HG02763 (cell line): ENCODE results near the gene TLE4.
"Not testable (repeated sequence)": the region's sequence is repeated elsewhere in the genome, so short reads cannot be mapped to it uniquely, and the experiment has no call there.

Source experiments
- ATAC-seq: cut with Tn5 transposase; IDR thresholded peaks from one replicate; pipeline ENCODE4 v1.9.1; 2021; ENCODE audit warnings: mild to moderate bottlenecking, moderate library complexity; ENCODE audit not compliant: unreplicated experiment

The TLE4 gene

DNA sequence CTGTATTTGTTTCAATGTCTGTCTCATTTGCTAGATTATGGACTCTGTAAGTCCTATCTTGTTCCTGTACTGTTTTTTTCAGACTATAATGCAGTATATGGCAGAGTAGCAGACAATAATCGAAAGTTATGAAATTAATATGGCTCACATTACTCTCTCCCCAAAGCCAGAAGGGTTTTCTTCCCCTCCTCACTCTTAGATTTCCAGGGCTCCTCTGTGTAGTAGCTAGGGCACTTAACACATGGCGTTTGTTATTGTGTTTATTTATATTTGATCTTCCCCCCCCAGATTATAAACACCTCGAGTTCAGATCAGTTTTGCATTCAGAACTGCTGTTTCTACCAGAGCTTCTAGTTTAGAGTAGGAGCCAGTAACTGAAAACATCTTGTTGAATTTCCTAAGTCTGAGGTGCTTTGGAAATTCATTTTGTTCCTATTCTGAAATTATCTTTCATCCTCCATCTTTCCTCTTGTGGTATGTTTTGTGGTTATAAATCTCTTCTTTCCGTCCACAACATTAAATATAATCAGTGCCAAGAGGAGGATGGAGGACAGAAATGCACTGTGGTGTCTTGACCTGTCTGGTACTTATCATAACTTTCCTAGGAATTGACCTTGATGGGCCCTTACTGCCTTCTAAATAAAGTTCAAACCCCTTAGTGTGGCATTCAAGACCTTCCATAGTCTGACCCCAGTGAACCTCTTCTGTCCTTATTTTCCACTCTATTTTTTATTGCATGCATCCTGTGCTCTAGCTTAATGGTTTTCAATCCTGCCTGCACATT lies 27.0 kb downstream of the TLE4 start:
- no peak for ATAC-seq

GRCh38 chr9:79600466-79600865 lies 28.7 kb downstream of the TLE4 start:
- ATAC-seq = no peak

- ATAC-seq = no peak
These were observed 31.6 kb downstream of the TLE4 start for GRCh38 chr9:79603222-79603920.

GRCh38 chr9:79604149-79604548 lies 32.4 kb downstream of the TLE4 start:
- no peak for ATAC-seq

- no peak for ATAC-seq
These were observed 33.3 kb downstream of the TLE4 start for GRCh38 chr9:79604921-79605562.

DNA sequence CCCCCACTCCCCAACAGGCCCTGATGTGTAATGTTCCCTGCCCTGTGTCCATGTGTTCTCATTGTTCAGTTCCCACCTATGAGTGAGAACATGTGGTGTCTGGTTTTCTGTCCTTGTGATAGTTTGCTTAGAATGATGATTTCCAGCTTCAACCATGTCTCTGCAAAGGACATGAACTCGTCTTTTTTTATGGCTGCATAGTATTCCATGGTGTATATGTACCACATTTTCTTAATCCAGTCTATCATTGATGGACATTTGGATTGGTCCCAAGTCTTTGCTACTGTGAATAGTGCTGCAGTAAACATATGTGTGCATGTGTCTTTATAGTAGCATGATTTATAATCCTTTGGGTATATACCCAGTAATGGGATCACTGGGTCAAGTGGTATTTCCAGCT lies 34.8 kb downstream of the TLE4 start:
- ATAC-seq = not testable (repeated sequence)

DNA sequence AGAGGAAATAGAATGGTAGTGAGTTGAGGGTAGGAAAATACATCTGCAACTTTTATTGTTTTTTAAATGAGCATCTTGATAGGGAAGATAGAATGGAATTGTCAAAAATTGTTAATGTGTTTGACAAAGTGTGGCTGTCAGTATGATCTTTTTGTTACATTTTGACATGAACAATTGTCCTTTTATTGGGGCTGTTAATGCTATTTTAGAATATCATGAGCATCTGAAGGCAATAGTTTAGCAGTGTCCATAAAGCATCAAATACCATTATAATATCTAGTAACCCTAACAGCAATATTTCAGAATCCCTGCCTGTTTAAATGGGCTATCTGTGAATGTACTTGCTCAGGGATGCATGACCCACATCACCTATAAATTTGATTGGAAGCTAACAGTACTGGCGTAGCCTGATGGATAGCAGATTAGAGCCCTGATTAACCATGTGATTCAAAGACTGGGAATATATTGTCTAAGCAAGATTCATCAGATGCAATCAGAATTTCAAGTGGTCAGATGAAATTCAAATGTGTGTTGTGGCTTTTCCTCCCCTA lies 37.8 kb downstream of the TLE4 start:
- no peak for ATAC-seq

- no peak for ATAC-seq
These were observed 38.4 kb downstream of the TLE4 start for GRCh38 chr9:79610019-79610631.

GRCh38 chr9:79610791-79611614 lies 39.2 kb downstream of the TLE4 start:
- peak; percentile 75 for ATAC-seq

GRCh38 chr9:79613145-79613544 lies 41.4 kb downstream of the TLE4 start:
- no peak for ATAC-seq

- no peak for ATAC-seq
These were observed 43.3 kb downstream of the TLE4 start for GRCh38 chr9:79615038-79615437.

- no peak for ATAC-seq
These were observed 44.2 kb downstream of the TLE4 start for GRCh38 chr9:79616013-79616412.

DNA sequence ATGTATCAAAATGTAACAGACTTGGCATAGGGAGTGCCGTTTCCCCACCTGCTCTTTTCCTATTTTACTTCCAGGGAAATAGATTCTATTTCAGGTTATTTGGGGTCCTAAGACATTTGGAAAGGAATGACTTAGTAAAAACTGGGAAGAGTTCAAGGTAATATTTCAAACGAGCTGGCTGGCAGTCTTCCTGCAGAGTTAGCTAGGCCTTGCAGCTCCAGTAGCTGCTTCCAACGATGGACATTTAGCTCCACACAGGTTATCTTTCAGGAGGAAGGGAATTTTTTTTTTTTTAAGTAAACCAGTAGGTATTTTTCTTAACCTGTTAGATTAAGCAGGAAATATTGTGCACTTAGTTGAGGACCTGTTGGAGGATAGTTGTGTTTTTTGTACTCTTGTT lies 45.2 kb downstream of the TLE4 start:
- ATAC-seq = no peak

DNA sequence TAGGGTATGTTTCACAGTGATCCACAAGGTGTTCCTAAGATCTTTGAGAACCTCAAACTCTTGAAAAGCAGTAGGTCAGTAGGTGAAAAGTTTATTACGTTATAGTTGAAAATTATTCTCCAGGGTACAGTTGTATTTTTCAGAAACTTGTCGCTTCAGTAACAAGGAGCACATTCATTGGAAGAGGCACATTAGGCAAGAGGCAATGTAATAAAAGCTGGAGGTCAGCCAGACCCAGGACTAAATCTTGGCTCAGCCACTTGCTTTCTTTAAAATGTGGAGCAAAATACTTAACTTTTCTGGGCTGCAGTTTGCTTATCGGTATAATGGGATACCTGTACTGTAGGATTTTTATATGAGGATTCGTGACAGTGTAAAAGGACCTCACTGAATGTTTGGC lies 45.6 kb downstream of the TLE4 start:
- no peak for ATAC-seq

DNA sequence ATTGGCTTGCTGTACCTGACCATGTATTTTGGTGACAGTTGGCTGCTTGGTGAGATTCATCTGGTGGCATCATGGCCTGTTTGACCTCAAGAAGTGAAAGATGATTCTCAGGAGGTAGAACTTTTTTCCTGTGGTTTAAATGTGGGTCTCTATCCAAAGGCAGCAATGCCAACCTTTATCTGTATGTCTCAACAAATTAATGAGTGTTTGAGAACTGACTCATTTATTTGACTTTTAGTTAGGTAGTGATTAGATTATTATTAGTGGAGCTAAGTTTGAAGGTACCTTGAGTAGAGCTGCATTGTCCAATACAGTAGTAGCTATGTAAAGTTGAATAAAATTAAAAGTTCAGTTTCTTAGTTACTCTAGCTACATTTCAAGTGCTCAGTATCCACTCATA lies 48.2 kb downstream of the TLE4 start:
- no peak for ATAC-seq

DNA sequence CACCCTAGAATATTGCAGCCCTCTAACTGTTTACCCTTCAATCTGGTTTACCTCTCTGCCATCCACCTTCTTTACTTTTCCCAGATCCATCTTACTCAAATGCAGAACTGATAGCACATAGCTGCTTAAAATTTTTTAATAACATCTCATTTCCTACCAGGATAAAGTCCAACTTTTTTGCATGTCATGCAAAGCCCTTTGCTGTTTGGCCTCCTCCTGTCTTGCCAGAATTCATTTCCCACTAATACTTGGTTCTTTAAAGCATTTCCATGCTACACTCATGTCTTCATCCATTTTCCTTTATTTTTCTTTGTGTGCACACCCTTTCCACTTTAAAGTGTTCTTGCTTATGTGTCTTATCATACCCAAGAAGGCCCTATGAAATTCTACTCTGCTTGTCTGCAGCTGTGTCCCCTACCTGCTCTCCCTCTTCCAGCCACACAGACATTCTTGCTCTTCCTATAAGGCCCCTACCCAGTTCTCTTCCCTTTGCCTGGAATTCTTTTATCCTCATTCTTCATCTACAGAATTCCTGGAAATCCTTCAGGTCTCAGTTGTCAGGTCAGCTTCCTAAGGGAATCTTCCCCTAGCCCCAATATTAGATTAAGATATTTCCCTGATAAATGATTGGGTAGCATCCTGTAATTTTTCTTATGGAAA lies 50.3 kb downstream of the TLE4 start:
- ATAC-seq = no peak

DNA sequence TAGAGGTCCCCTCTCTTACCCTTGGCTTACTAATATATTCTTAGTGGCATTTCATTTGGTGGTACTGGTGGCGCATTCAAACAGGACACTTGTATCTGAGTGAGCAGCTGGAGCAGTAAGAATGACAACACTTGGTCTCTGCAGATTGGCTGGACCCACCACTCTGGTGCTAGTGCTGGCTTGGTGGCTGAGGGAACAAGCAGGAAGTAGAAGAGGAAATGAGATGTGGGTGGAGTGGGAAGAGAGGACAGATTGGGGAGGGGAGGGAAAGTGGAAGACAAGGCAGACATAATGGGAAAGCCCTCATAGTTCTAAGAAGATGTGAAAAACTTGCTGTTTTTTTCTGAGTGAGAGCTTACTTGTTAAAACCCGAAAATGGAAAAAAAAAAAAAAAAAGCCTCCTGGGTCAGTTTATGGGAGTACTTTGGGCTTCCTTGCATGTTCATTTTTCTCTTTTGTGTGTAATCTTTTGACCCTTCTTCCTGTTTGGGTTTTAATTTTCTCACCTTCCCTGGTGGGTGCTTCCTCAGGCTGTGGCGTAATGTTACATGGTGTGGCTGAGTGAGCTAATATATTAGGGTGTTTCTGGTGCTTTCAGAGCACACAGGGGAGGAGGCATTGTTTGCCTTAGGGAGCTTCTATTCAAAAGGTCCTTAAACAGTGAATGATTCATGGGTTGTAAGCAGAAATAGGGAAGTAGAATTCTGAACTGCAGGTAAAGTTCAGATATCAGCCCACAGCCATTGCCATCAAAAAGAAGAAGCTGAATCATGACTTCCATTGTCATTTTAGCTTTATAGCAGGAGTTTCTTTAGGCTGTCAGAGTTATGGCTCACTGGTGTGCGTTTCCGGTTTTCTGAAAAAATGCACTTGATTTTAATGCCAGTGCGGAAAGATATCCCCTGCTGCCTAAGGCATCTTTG lies 52.3 kb downstream of the TLE4 start:
- ATAC-seq = peak; percentile 94

DNA sequence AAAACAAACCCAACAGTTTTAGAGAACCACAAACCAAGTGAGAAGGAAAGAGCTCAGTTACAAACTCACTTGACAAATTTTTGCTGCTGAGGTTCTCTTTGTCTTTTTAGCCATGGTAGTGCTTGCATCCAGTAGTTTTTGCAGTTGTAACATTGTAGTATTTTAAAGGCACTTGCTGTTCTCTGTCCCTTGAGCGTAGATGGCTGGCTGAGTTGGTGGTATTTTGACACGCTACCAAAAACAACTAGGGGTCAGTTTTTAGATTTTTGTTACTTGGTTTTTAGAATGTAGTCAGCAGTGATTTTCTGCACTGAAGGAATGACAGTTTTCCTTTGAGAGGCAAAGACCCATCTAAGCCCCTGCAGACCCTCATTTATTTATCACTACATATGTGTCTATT lies 58.0 kb downstream of the TLE4 start:
- ATAC-seq = no peak
